ENCODE data around the gene UTP20.
"Not testable (repeated sequence)": the region's sequence is repeated elsewhere in the genome, so short reads cannot be mapped to it uniquely, and the experiment has no call there.

Gene UTP20

GRCh38 chr12:101327546-101327945 lies 47.6 kb downstream of the UTP20 start:
- DNase-seq: no peak

- DNase-seq: no peak
These were observed 49.0 kb downstream of the UTP20 start for GRCh38 chr12:101328917-101329316.

GRCh38 chr12:101330631-101331030 lies 50.7 kb downstream of the UTP20 start:
- DNase-seq: no peak

GRCh38 chr12:101336437-101336836 lies 56.5 kb downstream of the UTP20 start:
- DNase-seq: no peak

GRCh38 chr12:101338087-101338486 lies 58.2 kb downstream of the UTP20 start:
- DNase-seq: no peak

- DNase-seq: no peak
These were observed 64.0 kb downstream of the UTP20 start for GRCh38 chr12:101343893-101344292.

- DNase-seq: no peak
These were observed 71.8 kb downstream of the UTP20 start for GRCh38 chr12:101351682-101352081.

GRCh38 chr12:101356794-101357193 lies 76.9 kb downstream of the UTP20 start:
- DNase-seq: no peak

GRCh38 chr12:101361455-101361854 lies 81.5 kb downstream of the UTP20 start:
- DNase-seq: no peak

GRCh38 chr12:101368016-101368415 lies 88.1 kb downstream of the UTP20 start:
- DNase-seq: no peak

GRCh38 chr12:101372431-101372830 lies 92.5 kb downstream of the UTP20 start:
- DNase-seq: no peak

GRCh38 chr12:101375573-101375972 lies 95.7 kb downstream of the UTP20 start:
- DNase-seq: no peak

- no peak for DNase-seq
These were observed 99.2 kb downstream of the UTP20 start for GRCh38 chr12:101379149-101379548.

- not testable (repeated sequence) for DNase-seq
These were observed 111.3 kb downstream of the UTP20 start for GRCh38 chr12:101391181-101391580.

GRCh38 chr12:101407049-101407435 lies 127.1 kb downstream of the UTP20 start:
- peak; percentile 49 for DNase-seq

- DNase-seq: peak; percentile 89
These were observed 127.8 kb downstream of the UTP20 start, which contains the start of gene ARL1 for GRCh38 chr12:101407436-101408345. ARL1 (minus strand) TSS chr12:101407772; CDS start chr12:101407645, 127 bp downstream.

- not testable (repeated sequence) for DNase-seq
These were observed 130.3 kb downstream of the UTP20 start for GRCh38 chr12:101410169-101410568.

GRCh38 chr12:101414533-101415119 lies 134.7 kb downstream of the UTP20 start:
- DNase-seq: peak; percentile 6

- no peak for DNase-seq
These were observed 135.3 kb downstream of the UTP20 start for GRCh38 chr12:101415228-101415627.

GRCh38 chr12:101422066-101422465 lies 142.2 kb downstream of the UTP20 start:
- not testable (repeated sequence) for DNase-seq

GRCh38 chr12:101424620-101425019 lies 144.7 kb downstream of the UTP20 start:
- no peak for DNase-seq

GRCh38 chr12:101430456-101430855 lies 150.6 kb downstream of the UTP20 start:
- DNase-seq: no peak

- no peak for DNase-seq
These were observed 156.2 kb downstream of the UTP20 start for GRCh38 chr12:101436136-101436535.

All from activated CD4-positive, alpha-beta T cell treated with anti-CD3 and anti-CD28 coated beads for 48 hours (primary cell).